CD4-positive, alpha-beta T cell (primary cell): ENCODE measurements around the gene PTH2. TPM values are rescaled to one million over a fixed set of nuclear protein-coding genes. Genes with fewer than 3 reads are reported as not detected.

ENCODE experiments used
- ATAC-seq: fragments of 200-7000 bp; cut with Tn5 transposase; one replicate; pipeline ENCODE4 v1.10.0; 2022; ENCODE audit warnings: mild to moderate bottlenecking; ENCODE audit not compliant: poor library complexity
- CTCF ChIA-PET: fragments of 350-600 bp; sonication (Branson Sonifier 250); formaldehyde crosslinking; loops from one replicate; lab custom pipeline; 2021; ENCODE audit warnings: antibody characterized with exemption, inconsistent platforms; lab: Charles Lee
- POLR2A ChIA-PET: fragments of 350-600 bp; sonication (Branson Sonifier 250); formaldehyde crosslinking; loops from one replicate; lab custom pipeline; 2021; ENCODE audit warnings: antibody characterized with exemption, inconsistent platforms; lab: Charles Lee
- DNase-seq, 14 experiments: peaks; one replicate each; pipeline ENCODE4 v3.0.0-alpha.2; 2013 to 2020; ENCODE audit warnings: mixed read lengths in 2 of 14
- H3K27ac ChIP-seq, 2 donors: one replicate each; pipeline versions ENCODE4 v1.5.1 to v1.7.0; 2013; ENCODE audit warnings: low read length in 2 of 2, low read depth in 1 of 2, mild to moderate bottlenecking in 1 of 2
- H3K27me3 ChIP-seq, 2 experiments: 1 replicate in 1 of 2; 2 replicates in 1 of 2; pipeline versions ENCODE4 v1.6.1 to v1.7.0; 2013; ENCODE audit warnings: low read length in 2 of 2, control low read depth in 1 of 2, mild to moderate bottlenecking in 1 of 2, moderate library complexity in 1 of 2; ENCODE audit not compliant: insufficient read depth in 2 of 2, control insufficient read depth in 1 of 2
- H3K36me3 ChIP-seq: one replicate; pipeline ENCODE4 v1.6.1; 2013; ENCODE audit warnings: low read length, control low read depth; ENCODE audit not compliant: insufficient read depth
- H3K4me1 ChIP-seq: one replicate; pipeline ENCODE4 v1.6.1; 2013; ENCODE audit warnings: low read length, control low read depth; ENCODE audit not compliant: insufficient read depth
- H3K4me3 ChIP-seq: one replicate; pipeline ENCODE4 v1.5.1; 2013; ENCODE audit warnings: mild to moderate bottlenecking, low read length, moderate library complexity
- H3K9me3 ChIP-seq, 2 experiments: 1 replicate in 1 of 2; 2 replicates in 1 of 2; pipeline versions ENCODE4 v1.6.1 to v1.7.0; 2013; ENCODE audit warnings: low read length in 2 of 2, mild to moderate bottlenecking in 2 of 2, control low read depth in 1 of 2, moderate library complexity in 1 of 2; ENCODE audit not compliant: control insufficient read depth in 1 of 2, insufficient read depth in 1 of 2
- H3K27ac Mint-ChIP-seq: one replicate; pipeline ENCODE4 v1.8.0; 2020; ENCODE audit warnings: mixed read lengths
- H3K27me3 Mint-ChIP-seq: one replicate; pipeline ENCODE4 v1.8.0; 2021; ENCODE audit warnings: mixed read lengths
- H3K36me3 Mint-ChIP-seq: one replicate; pipeline ENCODE4 v1.8.0; 2021; ENCODE audit warnings: low read depth, mixed read lengths
- H3K4me1 Mint-ChIP-seq: one replicate; pipeline ENCODE4 v1.8.0; 2021; ENCODE audit warnings: low read depth, mixed read lengths
- H3K4me3 Mint-ChIP-seq: one replicate; pipeline ENCODE4 v1.8.0; 2020; ENCODE audit warnings: mild to moderate bottlenecking, mixed read lengths
- H3K9me3 Mint-ChIP-seq: one replicate; pipeline ENCODE4 v1.8.0; 2020; ENCODE audit warnings: mixed read lengths
- intact Hi-C, 2 experiments: fragments of 100-400 bp; cut with DNase I in 1 of 2; cut with micrococcal nuclease in 1 of 2; formaldehyde crosslinking; loops; one replicate each; pipeline versions ENCODE4 v1.15.1 to v1.9.0; 2023 to 2025; cut with DNase I, micrococcal nuclease
- total RNA-seq, 174 experiments: library from RNA in 2 of 174; stranded (reverse) in 2 of 174; gene quantifications; one replicate each; pipeline ENCODE4 v1.2.3 and lab custom pipeline; 2021 to 2026
- TF ChIP-seq, protein P1 (sequence below): fragments of 200-600 bp; IDR thresholded peaks from one replicate; pipeline ENCODE4 v1.8.0; 2022; ENCODE audit warnings: antibody characterized with exemption, mild to moderate bottlenecking

Gene PTH2
- total RNA-seq, 2 experiments from 2014 or later: not detected

DNA sequence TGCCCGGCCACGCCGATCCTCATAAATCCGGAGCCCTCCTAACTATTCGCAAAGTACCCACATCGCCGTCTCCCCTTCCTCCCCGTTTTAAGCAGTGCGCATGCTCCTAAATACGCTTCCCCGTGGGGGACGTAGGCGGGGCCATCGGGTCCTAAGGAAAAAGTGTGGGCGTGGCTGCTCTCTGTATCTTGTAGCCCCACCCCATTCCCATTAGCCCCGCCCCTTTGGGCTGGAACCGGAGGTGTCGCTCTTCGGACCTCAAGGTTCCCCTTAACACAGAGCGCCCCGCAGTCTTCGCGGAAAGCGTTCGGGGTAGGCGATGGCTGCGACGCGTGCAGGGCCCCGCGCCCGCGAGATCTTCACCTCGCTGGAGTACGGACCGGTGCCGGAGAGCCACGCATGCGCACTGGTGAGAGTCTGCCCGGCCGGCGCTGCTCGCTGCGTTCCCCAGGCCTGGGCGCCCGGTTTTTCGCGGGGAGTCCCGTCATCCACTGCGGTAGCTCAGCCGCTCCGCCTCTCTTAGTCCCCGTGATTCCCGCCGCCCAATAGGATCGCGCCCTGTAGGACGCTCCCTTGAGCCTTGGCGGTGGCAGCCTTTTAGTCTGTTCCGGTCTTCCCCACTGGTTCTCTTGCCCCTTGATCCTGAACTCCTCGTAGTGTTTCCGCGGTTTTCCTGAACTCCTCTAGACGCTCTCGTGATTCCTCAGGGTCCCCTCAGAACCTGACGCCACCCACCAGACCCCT is 29.9 kb upstream of the PTH2 start, which contains the start of gene ALDH16A1:
Gene ALDH16A1 (plus strand): TSS at position 213 of the 744 bp plus-strand sequence. CDS start 107 bp downstream, at position 320.
- intact Hi-C loops: loop anchor here (1.0 to 2.0 kb wide), 5 partner anchors 16 to 44 kb away; partner anchors contain the start of genes RPS11 (in 2 of the 2), FLT3LG (in 1 of the 2) and RPL13A (in 1 of the 2)
- peaks cover 53% of the 10 kb centered on the region for H3K4me1 Mint-ChIP-seq
- no peaks in the 10 kb centered on the region for H3K9me3 Mint-ChIP-seq

DNA sequence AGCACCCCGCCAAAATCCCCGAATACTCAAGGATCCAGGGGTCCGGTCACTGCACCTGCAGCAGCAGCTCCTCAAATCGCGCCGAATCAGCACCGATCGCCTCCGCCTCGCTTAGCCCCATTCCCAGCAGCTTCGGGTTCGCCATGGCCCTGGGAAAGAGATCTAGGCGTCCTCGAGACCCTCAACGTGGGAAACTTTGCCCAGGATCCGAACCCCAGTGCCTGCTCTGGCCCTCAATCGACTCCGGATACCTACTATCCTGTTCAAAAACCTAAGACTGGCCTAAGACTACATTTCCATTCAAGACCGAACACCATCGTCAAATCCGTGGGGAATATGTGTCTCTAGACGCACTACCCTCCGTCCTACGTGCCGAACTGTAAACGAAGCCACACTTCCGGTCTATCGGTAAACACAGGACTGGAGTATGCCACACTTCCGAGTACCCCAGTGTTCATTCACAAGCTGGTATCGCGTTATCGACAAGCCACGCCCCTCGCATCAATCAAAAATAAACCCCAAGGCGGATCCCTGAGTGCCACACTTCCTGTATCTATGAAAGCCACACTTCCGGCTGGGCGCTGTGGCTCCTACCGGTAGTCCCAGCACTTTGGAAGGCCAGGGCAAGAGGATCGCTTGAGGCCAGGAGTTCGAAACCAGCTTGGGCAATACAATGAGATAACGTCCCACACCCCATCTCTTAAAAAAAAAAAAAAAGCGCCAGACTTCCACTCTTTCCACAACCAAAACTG is 28.4 kb upstream of the PTH2 start, which contains the start of gene PIH1D1:
Gene PIH1D1 (minus strand): TSS at position 385 of the 752 bp plus-strand sequence. CDS start 240 bp downstream, at position 145.
- DNase-seq (peak; percentile 84 to 98 (median 92)), ATAC-seq (peak; percentile 61)
- H3K9me3 Mint-ChIP-seq: no peaks in the 10 kb centered on the region
- intact Hi-C loops: loop anchor here (1.0 to 2.0 kb wide), 4 partner anchors 8 to 45 kb away; partner anchors contain the start of genes FLT3LG (in 1 of the 2) and RPS11 (in 1 of the 2)
- Histone ChIP-seq H3K4me3 (peak within 1 kb of the TSS; percentile 99), H3K4me1 (peaks cover 69% of the 10 kb centered on the region), H3K27ac (peak within 1 kb of the TSS; percentile 93 to 97), H3K27me3 (no peaks in the 10 kb centered on the region), H3K9me3 (no peaks in the 10 kb centered on the region), H3K36me3 (peaks cover 35% of the 10 kb centered on the region)
- peak within 1 kb of the TSS; percentile 94 for H3K4me3 Mint-ChIP-seq
- H3K27me3 Mint-ChIP-seq: no peaks in the 10 kb centered on the region
- peak within 1 kb of the TSS; percentile 98 for H3K27ac Mint-ChIP-seq
- TF ChIP-seq, protein P1, sequence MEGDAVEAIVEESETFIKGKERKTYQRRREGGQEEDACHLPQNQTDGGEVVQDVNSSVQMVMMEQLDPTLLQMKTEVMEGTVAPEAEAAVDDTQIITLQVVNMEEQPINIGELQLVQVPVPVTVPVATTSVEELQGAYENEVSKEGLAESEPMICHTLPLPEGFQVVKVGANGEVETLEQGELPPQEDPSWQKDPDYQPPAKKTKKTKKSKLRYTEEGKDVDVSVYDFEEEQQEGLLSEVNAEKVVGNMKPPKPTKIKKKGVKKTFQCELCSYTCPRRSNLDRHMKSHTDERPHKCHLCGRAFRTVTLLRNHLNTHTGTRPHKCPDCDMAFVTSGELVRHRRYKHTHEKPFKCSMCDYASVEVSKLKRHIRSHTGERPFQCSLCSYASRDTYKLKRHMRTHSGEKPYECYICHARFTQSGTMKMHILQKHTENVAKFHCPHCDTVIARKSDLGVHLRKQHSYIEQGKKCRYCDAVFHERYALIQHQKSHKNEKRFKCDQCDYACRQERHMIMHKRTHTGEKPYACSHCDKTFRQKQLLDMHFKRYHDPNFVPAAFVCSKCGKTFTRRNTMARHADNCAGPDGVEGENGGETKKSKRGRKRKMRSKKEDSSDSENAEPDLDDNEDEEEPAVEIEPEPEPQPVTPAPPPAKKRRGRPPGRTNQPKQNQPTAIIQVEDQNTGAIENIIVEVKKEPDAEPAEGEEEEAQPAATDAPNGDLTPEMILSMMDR: no peak
- ChIA-PET CTCF (interaction anchor here (0.8 to 3.9 kb wide), 8 partner anchors 8 to 227 kb away, joined by 3 to 24 read pairs (median 4); partner anchors contain the start of gene FLT3LG), POLR2A (interaction anchor here (0.5 to 5.7 kb wide), 18 partner anchors 12 to 418 kb away, joined by 3 to 120 read pairs (median 4); partner anchors contain the start of genes BCL2L12, CD37, FLT3LG and IRF3)
- peaks cover 65% of the 10 kb centered on the region for H3K36me3 Mint-ChIP-seq
- H3K4me1 Mint-ChIP-seq: peaks cover 50% of the 10 kb centered on the region

More for the DNA sequence above, 29.9 kb upstream of the PTH2 start, which contains the start of gene ALDH16A1:
- DNase-seq (peak; percentile 95 to 99 (median 97)), ATAC-seq (peak; percentile 84)
- Histone ChIP-seq H3K9me3 (no peaks in the 10 kb centered on the region), H3K27me3 (no peaks in the 10 kb centered on the region), H3K36me3 (peaks cover 26% of the 10 kb centered on the region), H3K27ac (peak within 1 kb of the TSS; percentile 93 to 97), H3K4me3 (peak within 1 kb of the TSS; percentile 71), H3K4me1 (peaks cover 68% of the 10 kb centered on the region)
- peak within 1 kb of the TSS; percentile 98 for H3K27ac Mint-ChIP-seq
- ChIA-PET POLR2A (interaction anchor here (0.6 to 5.7 kb wide), 20 partner anchors 11 to 227 kb away, joined by 3 to 120 read pairs (median 4); partner anchors contain the start of genes FLT3LG, KASH5, PRMT1 and RPL13A), CTCF (interaction anchor here (1.2 to 3.9 kb wide), 5 partner anchors 17 to 117 kb away, joined by 5 to 24 read pairs (median 6); partner anchors contain the start of gene FLT3LG)
- peaks cover 59% of the 10 kb centered on the region for H3K36me3 Mint-ChIP-seq
- H3K27me3 Mint-ChIP-seq: no peaks in the 10 kb centered on the region
- H3K4me3 Mint-ChIP-seq: peak within 1 kb of the TSS; percentile 94
- TF ChIP-seq, protein P1: no peak

GRCh38 chr19:49450405-49450804 is 27.2 kb upstream of the PTH2 start:
- Mint-ChIP-seq H3K9me3 (no peaks in the 10 kb centered on the region), H3K27me3 (no peaks in the 10 kb centered on the region), H3K36me3 (peaks cover 65% of the 10 kb centered on the region), H3K4me3 (peak overlapping the region; percentile 94), H3K27ac (peak overlapping the region; percentile 58), H3K4me1 (peaks cover 44% of the 10 kb centered on the region)
- TF ChIP-seq, protein P1: no peak
- ChIA-PET POLR2A (interaction anchor here (2.5 to 5.7 kb wide), 3 partner anchors 21 to 46 kb away, joined by 12 to 120 read pairs (median 28); partner anchors contain the start of genes FLT3LG, RPL13A and RPS11), CTCF (interaction anchor here (2.5 to 3.9 kb wide), 2 partner anchors 23 to 26 kb away, joined by 14 to 15 read pairs; partner anchors contain the start of gene FLT3LG)
- DNase-seq (no peak), ATAC-seq (no peak)
- peak overlapping the region; percentile 99 for H3K4me3 ChIP-seq
- H3K27me3 ChIP-seq: no peaks in the 10 kb centered on the region
- peaks cover 32% of the 10 kb centered on the region for H3K36me3 ChIP-seq
- intact Hi-C loops: no loop called here
- H3K9me3 ChIP-seq: no peaks in the 10 kb centered on the region
- no peak overlapping the region for H3K27ac ChIP-seq
- peaks cover 69% of the 10 kb centered on the region for H3K4me1 ChIP-seq
